SK-N-SH (cell line): ENCODE data around the gene SLC25A24. TPM values are rescaled to one million over a fixed set of nuclear protein-coding genes. Genes with fewer than 3 reads are reported as not detected.

Experiments used
- CTCF ChIA-PET: fragments of 300-600, 350-600 bp; formaldehyde crosslinking; extraction: SDS; loops from one replicate; lab custom pipeline; 2021; lab: Yijun Ruan, JAX
- POLR2A ChIA-PET: fragments of 350-600 bp; sonication (Branson Sonifier 250); formaldehyde crosslinking; extraction: SDS; loops from one replicate; lab custom pipeline; 2020; ENCODE audit warnings: antibody characterized with exemption, inconsistent platforms; lab: Yijun Ruan, JAX
- DNase-seq: peaks from one replicate; pipeline ENCODE4 v3.0.0; 2012
- H2AFZ ChIP-seq: fragments of 200-600 bp; sonication (generic); 2 replicates; pipeline ENCODE4 v1.8.1; 2016; ENCODE audit warnings: antibody characterized with exemption, mild to moderate bottlenecking, low read depth
- H3F3A ChIP-seq: fragments of 200-600 bp; sonication (generic); replicated peaks from 2 replicates; pipeline ENCODE3; 2016; ENCODE audit warnings: antibody characterized with exemption, mild to moderate bottlenecking; ENCODE audit not compliant: insufficient read depth
- H3K27ac ChIP-seq, 2 experiments: fragments of 200-500 bp in 1 of 2; fragments of 200-600 bp in 1 of 2; sonication (Bioruptor generic) in 1 of 2; sonication (generic), shearing (Covaris generic) in 1 of 2; 2 replicates each; pipeline versions ENCODE4 v1.5.1 to v1.6.1; 2014 to 2016; ENCODE audit warnings: low read depth in 2 of 2, inconsistent platforms in 1 of 2, low read length in 1 of 2, mild to moderate bottlenecking in 1 of 2, mixed read lengths in 1 of 2
- H3K27me3 ChIP-seq: fragments of 200-600 bp; sonication (generic), shearing (Covaris generic); 2 replicates; pipeline ENCODE4 v1.6.1; 2016; ENCODE audit warnings: mixed run types; ENCODE audit not compliant: insufficient read depth
- H3K36me3 ChIP-seq, 2 experiments: fragments of 200-500 bp in 1 of 2; fragments of 200-600 bp in 1 of 2; sonication (Bioruptor generic) in 1 of 2; sonication (generic) in 1 of 2; replicated peaks in 1 of 2; 2 replicates each; pipeline versions ENCODE3 to v1.5.1; 2014 to 2016; ENCODE audit warnings: low read length in 1 of 2, mild to moderate bottlenecking in 1 of 2; ENCODE audit not compliant: insufficient read depth in 2 of 2, control insufficient read depth in 1 of 2
- H3K4me1 ChIP-seq, 2 experiments: fragments of 200-500 bp in 1 of 2; fragments of 200-600 bp in 1 of 2; sonication (Bioruptor generic) in 1 of 2; sonication (generic), shearing (Covaris generic) in 1 of 2; 2 replicates each; pipeline versions ENCODE4 v1.5.1 to v1.6.1; 2014 to 2016; ENCODE audit warnings: low read depth in 1 of 2, low read length in 1 of 2, mixed run types in 1 of 2; ENCODE audit not compliant: insufficient read depth in 2 of 2, control insufficient read depth in 1 of 2
- H3K4me2 ChIP-seq: fragments of 200-600 bp; sonication (generic), shearing (Covaris generic); 2 replicates; pipeline ENCODE4 v1.6.1; 2017; ENCODE audit warnings: mixed run types
- H3K4me3 ChIP-seq, 2 experiments: fragments of 200-500 bp in 1 of 2; fragments of 200-600 bp in 1 of 2; sonication (Bioruptor generic) in 1 of 2; sonication (generic), shearing (Covaris generic) in 1 of 2; 2 replicates each; pipeline versions ENCODE4 v1.5.1 to v1.8.1; 2014 to 2016; ENCODE audit warnings: low read depth in 2 of 2, inconsistent platforms in 1 of 2, low read length in 1 of 2, mild to moderate bottlenecking in 1 of 2, mixed read lengths in 1 of 2, moderate library complexity in 1 of 2
- H3K79me2 ChIP-seq: fragments of 200-600 bp; sonication (generic); 2 replicates; pipeline ENCODE4 v1.8.1; 2017; ENCODE audit warnings: mild to moderate bottlenecking; ENCODE audit not compliant: insufficient read depth
- H3K9ac ChIP-seq: fragments of 200-600 bp; sonication (generic); 2 replicates; pipeline ENCODE4 v1.6.1; 2017; ENCODE audit warnings: mixed run types
- H3K9me2 ChIP-seq: fragments of 200-600 bp; sonication (generic); 2 replicates; pipeline ENCODE4 v1.6.1; 2017; ENCODE audit warnings: mixed run types
- H3K9me3 ChIP-seq: fragments of 200-600 bp; sonication (generic); 2 replicates; pipeline ENCODE4 v1.6.1; 2017; ENCODE audit warnings: mixed run types, mild to moderate bottlenecking, moderate library complexity
- H4K20me1 ChIP-seq: fragments of 200-600 bp; sonication (generic); 2 replicates; pipeline ENCODE4 v1.6.1; 2017; ENCODE audit warnings: mild to moderate bottlenecking, mixed run types; ENCODE audit not compliant: insufficient read depth
- ELF1 ChIP-seq: IDR thresholded peaks from 2 replicates; pipeline ENCODE4 v1.4.0; 2012
- EP300 ChIP-seq, 2 experiments: IDR thresholded peaks; 2 replicates each; pipeline versions ENCODE4 v1.4.0 to v1.6.1; 2012; ENCODE audit warnings: borderline replicate concordance in 1 of 2, low read depth in 1 of 2, low read length in 1 of 2
- FOSL2 ChIP-seq: IDR thresholded peaks from 2 replicates; pipeline ENCODE4 v1.4.0; 2012; ENCODE audit warnings: low read depth, mild to moderate bottlenecking, moderate library complexity, borderline replicate concordance
- GABPA ChIP-seq: IDR thresholded peaks from 2 replicates; pipeline ENCODE4 v1.4.0; 2012; ENCODE audit warnings: low read depth, mild to moderate bottlenecking
- MEF2A ChIP-seq: IDR thresholded peaks from 2 replicates; pipeline ENCODE4 v1.4.0; 2012; ENCODE audit warnings: low read depth, borderline replicate concordance
- MXI1 ChIP-seq: IDR thresholded peaks from 2 replicates; pipeline ENCODE4 v1.6.1; 2012; ENCODE audit warnings: mild to moderate bottlenecking, low read depth, low read length, improper control_type of control experiment
- NFIC ChIP-seq: IDR thresholded peaks from 2 replicates; pipeline ENCODE4 v1.4.0; 2012; ENCODE audit warnings: borderline replicate concordance
- RAD21 ChIP-seq: IDR thresholded peaks from 2 replicates; pipeline ENCODE4 v1.6.1; 2012; ENCODE audit warnings: mild to moderate bottlenecking, low read length
- RFX5 ChIP-seq: IDR thresholded peaks from 2 replicates; pipeline ENCODE4 v1.6.1; 2012; ENCODE audit warnings: mild to moderate bottlenecking, improper control_type of control experiment, low read length
- SIN3A ChIP-seq: IDR thresholded peaks from 2 replicates; pipeline ENCODE4 v1.6.1; 2012; ENCODE audit warnings: low read depth, mild to moderate bottlenecking, low read length, moderate library complexity, borderline replicate concordance
- SMC3 ChIP-seq: IDR thresholded peaks from 2 replicates; pipeline ENCODE4 v1.6.1; 2012; ENCODE audit warnings: low read depth, low read length, improper control_type of control experiment
- TCF12 ChIP-seq: IDR thresholded peaks from 2 replicates; pipeline ENCODE4 v1.4.0; 2012
- YY1 ChIP-seq: IDR thresholded peaks from 2 replicates; pipeline ENCODE4 v1.4.0; 2012; ENCODE audit warnings: low read depth, mild to moderate bottlenecking
- WGBS: methylation state at CpG from one replicate; pipeline ENCODE4 v1.1.6; 2017; ENCODE audit warnings: low lambda C conversion rate; 5-methylcytosine and 5-hydroxymethylcytosine counted together
- polyA plus RNA-seq, 3 experiments: library from polyadenylated mRNA; depleted of rRNA; stranded (reverse); fragments of >200 nt; gene quantifications; 2 replicates each; pipeline ENCODE4 v1.2.3, GENCODE V29; 2012
- TF ChIP-seq, protein P1 (sequence below): IDR thresholded peaks from 2 replicates; pipeline ENCODE4 v1.4.0; 2012; ENCODE audit warnings: low read depth, borderline replicate concordance
- TF ChIP-seq, protein P2 (sequence below): IDR thresholded peaks from 2 replicates; pipeline ENCODE4 v1.6.1; 2012; ENCODE audit warnings: mild to moderate bottlenecking, low read depth, low read length, moderate library complexity
- TF ChIP-seq, protein P3 (sequence below): IDR thresholded peaks from 2 replicates; pipeline ENCODE4; 2012
- TF ChIP-seq, protein P4 (sequence below): fragments of 150-350 bp; IDR thresholded peaks from 2 replicates; pipeline ENCODE4 v1.6.1; 2016; ENCODE audit warnings: mild to moderate bottlenecking, low read depth, low read length

Gene SLC25A24
- polyA plus RNA-seq, 1 of the 3 experiments (the other 2 are of a cell fraction): 11.3 TPM

DNA sequence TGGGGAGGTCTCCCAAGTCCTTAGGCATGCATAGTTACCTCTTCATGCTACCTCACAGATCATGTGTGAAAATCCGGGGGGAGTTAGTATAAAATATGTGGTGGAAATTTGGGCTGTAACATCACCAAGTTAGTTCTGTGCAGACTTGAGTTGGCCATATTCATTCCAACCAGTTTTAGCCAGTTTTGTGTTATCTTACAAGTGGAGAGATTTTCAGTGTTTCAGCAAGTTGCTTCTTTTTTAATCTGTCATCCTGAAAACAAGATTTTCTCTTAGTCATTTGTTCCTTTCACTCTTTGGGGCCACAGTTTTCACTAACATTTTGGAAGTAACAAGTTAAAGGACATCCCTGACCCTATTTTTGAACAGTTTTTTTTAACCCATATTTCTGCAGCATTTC, 11.3 kb downstream of the SLC25A24 start:
- no peaks in the 10 kb centered on the region for H3F3A ChIP-seq
- peaks cover 98% of the 10 kb centered on the region for H3K79me2 ChIP-seq
- no peaks in the 10 kb centered on the region for H3K4me1 ChIP-seq
- H3K9me2 ChIP-seq: no peaks in the 10 kb centered on the region
- peaks cover 37 to 58% of the 10 kb centered on the region in 2 experiments for H3K36me3 ChIP-seq
- no peak for TF ChIP-seq TCF12
- TF ChIP-seq RFX5: no peak
- TF ChIP-seq MXI1: no peak
- TF ChIP-seq, protein P1, sequence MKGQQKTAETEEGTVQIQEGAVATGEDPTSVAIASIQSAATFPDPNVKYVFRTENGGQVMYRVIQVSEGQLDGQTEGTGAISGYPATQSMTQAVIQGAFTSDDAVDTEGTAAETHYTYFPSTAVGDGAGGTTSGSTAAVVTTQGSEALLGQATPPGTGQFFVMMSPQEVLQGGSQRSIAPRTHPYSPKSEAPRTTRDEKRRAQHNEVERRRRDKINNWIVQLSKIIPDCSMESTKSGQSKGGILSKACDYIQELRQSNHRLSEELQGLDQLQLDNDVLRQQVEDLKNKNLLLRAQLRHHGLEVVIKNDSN: no peak
- no peak for TF ChIP-seq EP300 (IDR thresholded peaks at IDR 0.05; ENCODE audit: borderline replicate concordance in 1 of 2, low read depth in 1 of 2, low read length in 1 of 2)
- TF ChIP-seq, protein P2, sequence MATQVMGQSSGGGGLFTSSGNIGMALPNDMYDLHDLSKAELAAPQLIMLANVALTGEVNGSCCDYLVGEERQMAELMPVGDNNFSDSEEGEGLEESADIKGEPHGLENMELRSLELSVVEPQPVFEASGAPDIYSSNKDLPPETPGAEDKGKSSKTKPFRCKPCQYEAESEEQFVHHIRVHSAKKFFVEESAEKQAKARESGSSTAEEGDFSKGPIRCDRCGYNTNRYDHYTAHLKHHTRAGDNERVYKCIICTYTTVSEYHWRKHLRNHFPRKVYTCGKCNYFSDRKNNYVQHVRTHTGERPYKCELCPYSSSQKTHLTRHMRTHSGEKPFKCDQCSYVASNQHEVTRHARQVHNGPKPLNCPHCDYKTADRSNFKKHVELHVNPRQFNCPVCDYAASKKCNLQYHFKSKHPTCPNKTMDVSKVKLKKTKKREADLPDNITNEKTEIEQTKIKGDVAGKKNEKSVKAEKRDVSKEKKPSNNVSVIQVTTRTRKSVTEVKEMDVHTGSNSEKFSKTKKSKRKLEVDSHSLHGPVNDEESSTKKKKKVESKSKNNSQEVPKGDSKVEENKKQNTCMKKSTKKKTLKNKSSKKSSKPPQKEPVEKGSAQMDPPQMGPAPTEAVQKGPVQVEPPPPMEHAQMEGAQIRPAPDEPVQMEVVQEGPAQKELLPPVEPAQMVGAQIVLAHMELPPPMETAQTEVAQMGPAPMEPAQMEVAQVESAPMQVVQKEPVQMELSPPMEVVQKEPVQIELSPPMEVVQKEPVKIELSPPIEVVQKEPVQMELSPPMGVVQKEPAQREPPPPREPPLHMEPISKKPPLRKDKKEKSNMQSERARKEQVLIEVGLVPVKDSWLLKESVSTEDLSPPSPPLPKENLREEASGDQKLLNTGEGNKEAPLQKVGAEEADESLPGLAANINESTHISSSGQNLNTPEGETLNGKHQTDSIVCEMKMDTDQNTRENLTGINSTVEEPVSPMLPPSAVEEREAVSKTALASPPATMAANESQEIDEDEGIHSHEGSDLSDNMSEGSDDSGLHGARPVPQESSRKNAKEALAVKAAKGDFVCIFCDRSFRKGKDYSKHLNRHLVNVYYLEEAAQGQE: no peak
- TF ChIP-seq, protein P3, sequence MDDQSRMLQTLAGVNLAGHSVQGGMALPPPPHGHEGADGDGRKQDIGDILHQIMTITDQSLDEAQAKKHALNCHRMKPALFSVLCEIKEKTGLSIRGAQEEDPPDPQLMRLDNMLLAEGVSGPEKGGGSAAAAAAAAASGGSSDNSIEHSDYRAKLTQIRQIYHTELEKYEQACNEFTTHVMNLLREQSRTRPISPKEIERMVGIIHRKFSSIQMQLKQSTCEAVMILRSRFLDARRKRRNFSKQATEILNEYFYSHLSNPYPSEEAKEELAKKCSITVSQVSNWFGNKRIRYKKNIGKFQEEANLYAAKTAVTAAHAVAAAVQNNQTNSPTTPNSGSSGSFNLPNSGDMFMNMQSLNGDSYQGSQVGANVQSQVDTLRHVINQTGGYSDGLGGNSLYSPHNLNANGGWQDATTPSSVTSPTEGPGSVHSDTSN: no peak
- no peak for TF ChIP-seq NFIC
- TF ChIP-seq, protein P4, sequence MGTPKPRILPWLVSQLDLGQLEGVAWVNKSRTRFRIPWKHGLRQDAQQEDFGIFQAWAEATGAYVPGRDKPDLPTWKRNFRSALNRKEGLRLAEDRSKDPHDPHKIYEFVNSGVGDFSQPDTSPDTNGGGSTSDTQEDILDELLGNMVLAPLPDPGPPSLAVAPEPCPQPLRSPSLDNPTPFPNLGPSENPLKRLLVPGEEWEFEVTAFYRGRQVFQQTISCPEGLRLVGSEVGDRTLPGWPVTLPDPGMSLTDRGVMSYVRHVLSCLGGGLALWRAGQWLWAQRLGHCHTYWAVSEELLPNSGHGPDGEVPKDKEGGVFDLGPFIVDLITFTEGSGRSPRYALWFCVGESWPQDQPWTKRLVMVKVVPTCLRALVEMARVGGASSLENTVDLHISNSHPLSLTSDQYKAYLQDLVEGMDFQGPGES: no peak
- TF ChIP-seq RAD21: no peak
- no peak for TF ChIP-seq MEF2A
- no peak for TF ChIP-seq FOSL2
- TF ChIP-seq YY1: no peak
- no peak for TF ChIP-seq GABPA
- no peak for TF ChIP-seq SMC3
- no peak for TF ChIP-seq ELF1
- TF ChIP-seq SIN3A: no peak
- TF ChIP-seq, all 33 proteins: peak for 0
- H3K4me3 ChIP-seq: no peak overlapping the region
- ChIA-PET CTCF (no interaction called here), POLR2A (no interaction called here)
- peaks cover 24% of the 10 kb centered on the region; the same call in 1 of the 2 replicates for H4K20me1 ChIP-seq
- H2AFZ ChIP-seq: no peak overlapping the region
- no peak overlapping the region for H3K27ac ChIP-seq
- H3K27me3 ChIP-seq: no peaks in the 10 kb centered on the region
- H3K4me2 ChIP-seq: no peak overlapping the region
- H3K9me3 ChIP-seq: no peaks in the 10 kb centered on the region; the same call in 1 of the 2 replicates
- WGBS: 82% methylated on average over 1 of the region's 1 CpG
- no peak overlapping the region for H3K9ac ChIP-seq
- DNase-seq: no peak
